ENCODE measurements around the gene CYTH3.

CYTH3 gene

DNA sequence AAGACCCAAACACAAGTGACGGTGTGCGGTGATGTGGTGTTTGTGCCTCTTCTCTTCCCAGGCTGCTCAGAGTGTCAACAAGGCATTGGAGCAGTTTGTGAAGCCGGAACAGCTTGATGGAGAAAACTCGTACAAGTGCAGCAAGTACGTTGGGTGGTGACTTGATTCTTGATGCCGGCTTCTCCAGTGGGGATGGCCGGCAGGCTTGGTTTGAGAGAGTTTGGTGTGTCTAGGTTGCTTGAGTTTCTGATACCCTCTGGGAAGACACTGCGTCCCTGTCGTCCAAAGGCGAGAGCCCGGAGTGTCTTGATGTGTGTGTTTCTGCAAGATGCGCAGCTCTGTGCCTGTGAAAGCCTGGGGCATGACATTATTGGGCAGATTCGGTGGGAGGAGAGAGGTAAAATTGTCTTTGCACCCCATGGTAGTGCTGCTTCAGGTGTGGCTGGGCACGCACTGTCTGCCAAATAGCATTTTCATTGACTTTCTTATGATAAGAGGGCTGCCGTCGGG, 129.5 kb downstream of the CYTH3 start:
- no peak for DNase-seq

- DNase-seq: no peak
These were observed 133.0 kb downstream of the CYTH3 start for GRCh38 chr7:6139189-6139996.

DNA sequence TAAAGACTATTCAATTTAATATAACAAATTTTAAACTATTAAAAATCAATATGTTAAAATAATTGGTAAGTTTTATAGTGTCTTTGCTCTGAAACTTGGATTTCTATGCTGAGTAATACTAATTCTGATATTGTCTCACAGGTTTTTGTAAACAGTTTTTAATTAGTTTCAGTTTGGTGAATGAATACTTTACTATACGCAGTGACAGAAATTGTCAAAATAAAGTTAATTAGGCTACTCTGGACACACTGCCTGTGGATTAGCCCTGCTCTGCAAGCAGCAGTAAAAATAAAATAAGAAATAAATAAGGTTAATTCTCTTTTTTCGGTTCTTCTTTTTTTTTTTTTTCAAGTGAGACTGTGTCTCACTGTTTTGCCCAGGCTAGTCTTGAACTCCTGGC, 135.9 kb downstream of the CYTH3 start:
- DNase-seq: no peak

GRCh38 chr7:6133249-6133648, 139.2 kb downstream of the CYTH3 start:
- DNase-seq: no peak

DNA sequence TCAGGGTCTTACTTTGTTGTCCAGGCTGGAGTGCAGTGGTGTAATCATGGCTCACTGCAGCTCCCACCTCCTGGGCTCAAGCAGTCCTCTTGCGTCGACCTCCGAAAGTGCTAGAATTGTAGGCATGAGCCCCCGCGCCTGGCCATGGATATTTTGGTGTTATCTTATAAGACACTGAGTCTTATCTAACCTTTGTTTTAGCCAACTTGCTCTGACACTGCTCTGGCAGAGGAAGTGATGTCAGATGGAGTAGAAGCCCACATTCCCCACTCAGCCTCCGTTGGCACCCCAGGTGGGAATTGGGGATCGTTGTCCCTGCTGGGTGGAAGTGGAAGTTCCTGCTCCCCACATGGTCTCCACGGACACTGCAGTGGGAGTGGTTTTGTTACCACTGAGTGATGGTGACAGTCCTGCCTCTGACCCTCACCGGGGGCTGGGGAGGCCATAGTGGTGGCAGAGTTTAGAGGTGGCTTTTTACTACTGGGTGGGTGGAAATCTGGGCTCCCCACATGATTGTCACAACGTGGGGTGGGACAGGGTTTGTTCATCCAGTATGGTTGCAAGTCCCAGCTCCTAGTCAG, 142.3 kb downstream of the CYTH3 start:
- no peak for DNase-seq

GRCh38 chr7:6128205-6128604, 144.2 kb downstream of the CYTH3 start:
- DNase-seq: no peak

DNA sequence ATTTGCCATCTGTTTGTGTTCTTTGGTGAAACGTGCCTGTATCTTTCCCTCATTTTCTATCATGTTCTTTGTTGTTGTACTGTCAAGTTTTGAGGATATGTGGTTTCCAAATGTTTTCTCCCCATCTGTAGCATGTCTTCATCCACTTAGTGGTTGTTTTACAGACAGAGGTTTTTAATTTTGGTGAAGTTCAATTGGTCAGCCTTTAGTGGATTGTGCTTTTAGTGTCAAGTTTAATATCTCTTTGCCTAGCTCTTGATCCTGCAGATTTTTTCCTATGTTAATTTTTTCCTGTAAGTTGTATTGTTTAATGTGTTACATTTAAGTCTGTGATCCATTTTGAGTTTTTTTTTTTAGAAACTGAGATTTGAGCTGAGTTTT, 145.3 kb downstream of the CYTH3 start:
- no peak for DNase-seq

DNA sequence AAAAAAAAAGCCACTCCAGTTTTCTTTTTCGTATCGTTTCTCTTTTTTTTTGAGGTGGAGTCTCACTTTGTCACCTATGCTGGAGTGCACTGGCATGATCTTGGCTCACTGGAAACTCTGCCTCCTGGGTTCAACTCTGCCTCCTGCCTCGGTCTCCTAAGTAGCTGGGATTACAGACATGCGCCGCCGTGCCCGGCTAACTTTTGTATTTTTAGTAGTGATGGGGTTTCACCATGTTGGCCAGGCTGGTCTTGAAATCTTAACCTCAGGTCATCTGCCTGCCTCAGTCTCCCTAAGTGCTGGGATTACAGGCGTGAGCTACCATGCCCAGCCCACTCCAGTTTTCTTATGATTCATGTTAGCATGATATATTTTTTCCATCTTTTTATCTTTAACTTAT, 148.6 kb downstream of the CYTH3 start:
- no peak for DNase-seq

- no peak for DNase-seq
These were observed 151.3 kb downstream of the CYTH3 start for GRCh38 chr7:6121141-6121540.

GRCh38 chr7:6117533-6117932, 154.9 kb downstream of the CYTH3 start:
- DNase-seq: no peak

DNA sequence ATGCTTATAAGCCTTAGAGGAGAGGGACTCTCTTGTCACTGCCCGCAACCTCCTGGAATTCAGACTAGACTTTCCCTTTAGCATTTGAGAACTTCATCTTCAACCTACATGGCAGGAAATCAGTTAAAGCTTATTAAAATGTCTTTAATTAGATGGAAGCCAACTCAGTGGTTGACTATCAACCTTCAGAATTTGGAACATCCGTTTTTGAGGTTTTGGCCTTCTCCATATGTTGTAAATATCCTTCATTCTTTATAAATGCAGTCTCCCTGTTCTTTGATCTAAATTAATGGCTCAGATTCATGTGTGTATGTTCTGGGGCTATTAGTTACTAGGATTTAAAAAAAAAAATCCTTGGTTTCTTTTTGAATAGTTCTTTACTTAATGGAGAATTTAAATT, 156.2 kb downstream of the CYTH3 start:
- no peak for DNase-seq

All from CD4-positive, alpha-beta T cell treated with Interleukin-10 for 1 hour (primary cell).